PC-9 (cell line): ENCODE results near the gene CNGA3.

Source experiments
- EZH2 ChIP-seq: fragments of 200-600 bp; sonication (generic); IDR thresholded peaks from 2 replicates; pipeline ENCODE4 v1.8.0; 2017; ENCODE audit warnings: antibody characterized with exemption, low read depth
- TF ChIP-seq, protein P1 (sequence below): fragments of 200-600 bp; sonication (generic); conservative IDR thresholded peaks from 2 replicates; pipeline ENCODE4 v1.6.1; 2017; ENCODE audit warnings: mixed run types, antibody characterized with exemption, mild to moderate bottlenecking, moderate library complexity

DNA sequence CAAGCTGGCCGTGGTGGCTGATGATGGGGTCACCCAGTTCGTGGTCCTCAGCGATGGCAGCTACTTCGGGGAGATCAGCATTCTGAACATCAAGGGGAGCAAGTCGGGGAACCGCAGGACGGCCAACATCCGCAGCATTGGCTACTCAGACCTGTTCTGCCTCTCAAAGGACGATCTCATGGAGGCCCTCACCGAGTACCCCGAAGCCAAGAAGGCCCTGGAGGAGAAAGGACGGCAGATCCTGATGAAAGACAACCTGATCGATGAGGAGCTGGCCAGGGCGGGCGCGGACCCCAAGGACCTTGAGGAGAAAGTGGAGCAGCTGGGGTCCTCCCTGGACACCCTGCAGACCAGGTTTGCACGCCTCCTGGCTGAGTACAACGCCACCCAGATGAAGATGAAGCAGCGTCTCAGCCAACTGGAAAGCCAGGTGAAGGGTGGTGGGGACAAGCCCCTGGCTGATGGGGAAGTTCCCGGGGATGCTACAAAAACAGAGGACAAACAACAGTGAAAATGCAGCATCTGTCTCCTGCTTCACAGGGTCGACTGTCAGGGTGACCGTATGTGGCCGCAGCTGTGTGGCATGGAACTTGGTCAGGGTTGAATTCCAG is 50.6 kb downstream of the CNGA3 start:
- TF ChIP-seq, protein P1, sequence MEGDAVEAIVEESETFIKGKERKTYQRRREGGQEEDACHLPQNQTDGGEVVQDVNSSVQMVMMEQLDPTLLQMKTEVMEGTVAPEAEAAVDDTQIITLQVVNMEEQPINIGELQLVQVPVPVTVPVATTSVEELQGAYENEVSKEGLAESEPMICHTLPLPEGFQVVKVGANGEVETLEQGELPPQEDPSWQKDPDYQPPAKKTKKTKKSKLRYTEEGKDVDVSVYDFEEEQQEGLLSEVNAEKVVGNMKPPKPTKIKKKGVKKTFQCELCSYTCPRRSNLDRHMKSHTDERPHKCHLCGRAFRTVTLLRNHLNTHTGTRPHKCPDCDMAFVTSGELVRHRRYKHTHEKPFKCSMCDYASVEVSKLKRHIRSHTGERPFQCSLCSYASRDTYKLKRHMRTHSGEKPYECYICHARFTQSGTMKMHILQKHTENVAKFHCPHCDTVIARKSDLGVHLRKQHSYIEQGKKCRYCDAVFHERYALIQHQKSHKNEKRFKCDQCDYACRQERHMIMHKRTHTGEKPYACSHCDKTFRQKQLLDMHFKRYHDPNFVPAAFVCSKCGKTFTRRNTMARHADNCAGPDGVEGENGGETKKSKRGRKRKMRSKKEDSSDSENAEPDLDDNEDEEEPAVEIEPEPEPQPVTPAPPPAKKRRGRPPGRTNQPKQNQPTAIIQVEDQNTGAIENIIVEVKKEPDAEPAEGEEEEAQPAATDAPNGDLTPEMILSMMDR = no peak
- no peak for TF ChIP-seq EZH2
